Activated CD4-positive, alpha-beta memory T cell treated with anti-CD3 and anti-CD28 coated beads, Interleukin-2, amount 10 ng/mL, durations not matched to agents 7 days and 5 days (primary cell): ENCODE results near the gene TAF12. TPM values are rescaled to one million over a fixed set of nuclear protein-coding genes. Genes with fewer than 3 reads are reported as not detected.
"Not testable (repeated sequence)": the region's sequence is repeated elsewhere in the genome, so short reads cannot be mapped to it uniquely, and the experiment has no call there.

Experiments
- CTCF ChIA-PET: fragments of 350-600 bp; sonication (Branson Sonifier 250); formaldehyde crosslinking; loops from one replicate; lab custom pipeline; 2021; ENCODE audit warnings: antibody characterized with exemption, inconsistent platforms; lab: Charles Lee
- POLR2A ChIA-PET: fragments of 350-600 bp; sonication (Branson Sonifier 250); formaldehyde crosslinking; loops from one replicate; lab custom pipeline; 2021; ENCODE audit warnings: antibody characterized with exemption; lab: Charles Lee
- DNase-seq: peaks from one replicate; pipeline ENCODE4 v3.0.0-alpha.2; 2020
- H3K27ac Mint-ChIP-seq: one replicate; pipeline ENCODE4 v1.8.0; 2021; ENCODE audit warnings: mild to moderate bottlenecking, mixed read lengths
- H3K27me3 Mint-ChIP-seq: one replicate; pipeline ENCODE4 v1.8.0; 2021; ENCODE audit warnings: mixed read lengths
- H3K36me3 Mint-ChIP-seq: one replicate; pipeline ENCODE4 v1.8.0; 2021; ENCODE audit warnings: low read depth, mixed read lengths
- H3K4me1 Mint-ChIP-seq: one replicate; pipeline ENCODE4 v1.8.0; 2021; ENCODE audit warnings: mixed read lengths
- H3K4me3 Mint-ChIP-seq: one replicate; pipeline ENCODE4 v1.8.0; 2021; ENCODE audit warnings: mild to moderate bottlenecking, mixed read lengths
- H3K9me3 Mint-ChIP-seq: one replicate; pipeline ENCODE4 v1.8.0; 2021; ENCODE audit warnings: mixed read lengths
- total RNA-seq, 2 experiments: library from RNA; stranded (reverse); gene quantifications; one replicate each; pipeline ENCODE4 v1.2.3, GENCODE V29; 2021

The TAF12 gene
- total RNA-seq, 2 experiments from 2014 or later: 33.8 to 34.0 TPM

DNA sequence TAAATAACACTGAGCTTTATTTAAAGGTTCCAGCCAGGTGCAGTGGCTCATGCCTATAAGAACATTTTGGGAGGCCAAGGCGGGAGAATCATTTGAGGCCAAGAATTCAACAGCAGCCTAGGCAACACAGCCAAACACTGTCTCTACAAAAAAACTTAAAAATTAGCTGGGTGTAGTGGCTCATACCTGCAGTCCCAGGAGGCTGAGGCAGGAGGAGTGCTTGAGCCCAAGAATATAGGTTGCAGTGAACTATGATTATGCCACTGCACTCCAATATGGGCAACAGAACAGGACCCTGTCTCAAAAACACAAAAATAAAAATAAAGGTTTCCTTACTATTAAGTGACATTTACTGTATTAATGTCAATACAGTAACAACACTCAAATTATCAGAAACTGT lies 2.1 kb downstream of the TAF12 start:
- Mint-ChIP-seq H3K9me3 (no peaks in the 10 kb centered on the region), H3K27ac (no peak overlapping the region), H3K27me3 (no peaks in the 10 kb centered on the region), H3K4me1 (peaks cover 41% of the 10 kb centered on the region), H3K4me3 (peak overlapping the region; percentile 96), H3K36me3 (peaks cover 9% of the 10 kb centered on the region)
- DNase-seq: peak; percentile 48
- POLR2A ChIA-PET: interaction anchor here (0.6 to 11.9 kb wide), 9 partner anchors 8 to 1326 kb away, joined by 3 to 441 read pairs (median 5); partner anchors contain the start of genes GMEB1, RNU11 and YTHDF2
- CTCF ChIA-PET: interaction anchor here (0.8 to 4.6 kb wide), 15 partner anchors 14 to 562 kb away, joined by 3 to 73 read pairs (median 4); partner anchors contain the start of gene YTHDF2

- DNase-seq: no peak
- Mint-ChIP-seq H3K4me3 (no peak overlapping the region), H3K36me3 (peaks cover 5% of the 10 kb centered on the region), H3K27me3 (no peaks in the 10 kb centered on the region), H3K9me3 (no peaks in the 10 kb centered on the region), H3K4me1 (peaks cover 5% of the 10 kb centered on the region), H3K27ac (no peak overlapping the region)
- ChIA-PET POLR2A (interaction anchor here (1.2 kb wide), 1 partner anchor 15 kb away, joined by 3 read pairs; the partner anchor contains the start of gene RNU11), CTCF (no interaction called here)
These were observed 10.3 kb downstream of the TAF12 start for GRCh38 chr1:28632560-28632959.

DNA sequence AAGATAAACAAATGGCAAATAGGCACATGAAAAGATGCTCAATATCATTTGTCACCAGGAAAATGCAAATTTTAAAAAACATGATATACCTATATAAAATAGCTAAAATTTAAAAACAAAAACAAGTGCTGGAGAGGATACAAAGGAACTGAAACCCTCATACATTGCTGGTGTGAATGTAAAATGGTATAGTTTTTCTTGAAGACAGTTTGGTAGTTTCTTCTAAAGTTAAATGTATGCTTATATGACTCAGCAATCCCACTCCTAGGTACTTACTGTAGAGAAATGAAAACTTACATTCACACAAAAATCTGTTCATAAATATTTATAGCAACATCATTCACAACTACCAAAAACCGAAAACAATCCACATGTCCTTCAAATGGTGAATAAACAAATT lies 11.2 kb downstream of the TAF12 start:
- Mint-ChIP-seq H3K27me3 (no peaks in the 10 kb centered on the region), H3K27ac (no peak overlapping the region), H3K4me3 (no peak overlapping the region), H3K4me1 (peaks cover 5% of the 10 kb centered on the region), H3K36me3 (peaks cover 5% of the 10 kb centered on the region), H3K9me3 (no peaks in the 10 kb centered on the region)
- ChIA-PET CTCF (no interaction called here), POLR2A (interaction anchor here (1.3 kb wide), 1 partner anchor 9 kb away, joined by 3 read pairs; no protein-coding TSS in a partner anchor)
- DNase-seq: no peak

DNA sequence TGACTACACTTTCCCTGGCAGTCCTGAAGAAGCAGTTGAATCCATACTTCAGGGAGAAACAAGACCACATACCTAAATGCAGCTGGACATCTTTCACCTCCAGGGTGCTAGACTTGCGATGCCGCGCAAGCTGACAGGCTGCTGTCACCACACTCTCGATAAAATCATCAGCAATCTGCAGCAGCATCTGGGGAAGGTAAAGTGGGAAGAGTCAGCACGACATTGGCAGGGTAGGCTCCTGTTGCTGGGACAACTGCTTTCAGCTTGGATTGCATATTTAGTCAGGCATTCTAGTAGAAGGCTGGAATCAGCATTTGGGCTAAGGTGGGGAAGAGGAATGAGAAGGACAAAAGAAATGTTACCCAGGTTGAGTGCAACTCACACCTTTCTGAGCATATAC lies 29.7 kb downstream of the TAF12 start:
- no peak overlapping the region for H3K4me3 Mint-ChIP-seq
- H3K4me1 Mint-ChIP-seq: no peaks in the 10 kb centered on the region
- H3K36me3 Mint-ChIP-seq: peaks cover 40% of the 10 kb centered on the region
- CTCF ChIA-PET: no interaction called here
- POLR2A ChIA-PET: interaction anchor here (1.9 kb wide), 1 partner anchor 32 kb away, joined by 4 read pairs; no protein-coding TSS in a partner anchor
- no peaks in the 10 kb centered on the region for H3K9me3 Mint-ChIP-seq
- H3K27me3 Mint-ChIP-seq: no peaks in the 10 kb centered on the region
- no peak for DNase-seq
- H3K27ac Mint-ChIP-seq: no peak overlapping the region

DNA sequence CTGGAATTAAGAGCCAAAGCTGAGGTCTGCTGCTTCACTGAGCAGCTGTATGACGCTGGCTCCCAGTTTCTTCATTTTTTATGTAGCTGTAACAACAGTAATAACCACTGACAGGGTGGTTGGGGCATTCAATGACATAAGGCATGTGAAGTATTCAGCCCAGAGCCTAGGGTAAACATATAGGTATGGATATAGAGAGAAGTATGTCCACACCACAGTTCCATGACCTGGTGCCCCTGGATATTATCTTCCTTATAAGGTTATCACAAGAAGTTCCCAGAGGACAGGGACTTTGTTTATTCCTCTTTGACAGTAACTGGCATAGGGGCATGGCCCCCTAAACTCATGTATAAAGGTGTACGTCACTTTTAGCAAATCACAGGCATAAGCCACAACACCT lies 36.1 kb downstream of the TAF12 start:
- Mint-ChIP-seq H3K27ac (no peak overlapping the region), H3K36me3 (peaks cover 34% of the 10 kb centered on the region), H3K27me3 (no peaks in the 10 kb centered on the region), H3K4me1 (peaks cover 11% of the 10 kb centered on the region), H3K4me3 (no peak overlapping the region), H3K9me3 (no peaks in the 10 kb centered on the region)
- ChIA-PET POLR2A (interaction anchor here (0.9 to 7.9 kb wide), 2 partner anchors 25 to 36 kb away, joined by 3 to 51 read pairs; partner anchors contain the start of gene TAF12), CTCF (interaction anchor here (2.0 kb wide), 1 partner anchor 26 kb away, joined by 4 read pairs; no protein-coding TSS in a partner anchor)
- no peak for DNase-seq

GRCh38 chr1:28604962-28605361 lies 37.9 kb downstream of the TAF12 start:
- peaks cover 29% of the 10 kb centered on the region for H3K36me3 Mint-ChIP-seq
- no peaks in the 10 kb centered on the region for H3K27me3 Mint-ChIP-seq
- ChIA-PET CTCF (interaction anchor here (1.1 to 2.0 kb wide), 3 partner anchors 11 to 273 kb away, joined by 3 to 4 read pairs (median 4); no protein-coding TSS in a partner anchor), POLR2A (interaction anchor here (1.8 to 7.9 kb wide), 2 partner anchors 23 to 44 kb away, joined by 4 to 51 read pairs; partner anchors contain the start of gene RNU11)
- H3K9me3 Mint-ChIP-seq: no peaks in the 10 kb centered on the region
- H3K27ac Mint-ChIP-seq: no peak overlapping the region
- H3K4me1 Mint-ChIP-seq: peaks cover 14% of the 10 kb centered on the region
- DNase-seq: no peak
- H3K4me3 Mint-ChIP-seq: no peak overlapping the region

- Mint-ChIP-seq H3K9me3 (no peaks in the 10 kb centered on the region), H3K27ac (no peak overlapping the region), H3K36me3 (peaks cover 25% of the 10 kb centered on the region), H3K4me1 (peaks cover 17% of the 10 kb centered on the region), H3K4me3 (no peak overlapping the region), H3K27me3 (no peaks in the 10 kb centered on the region)
- no peak for DNase-seq
- POLR2A ChIA-PET: interaction anchor here (1.8 to 7.9 kb wide), 2 partner anchors 22 to 44 kb away, joined by 4 to 51 read pairs; partner anchors contain the start of gene RNU11
- CTCF ChIA-PET: interaction anchor here (0.9 to 2.4 kb wide), 4 partner anchors 11 to 274 kb away, joined by 3 to 15 read pairs (median 4); no protein-coding TSS in a partner anchor
These were observed 38.5 kb downstream of the TAF12 start for GRCh38 chr1:28604411-28604810.

GRCh38 chr1:28602536-28603439 lies 40.1 kb downstream of the TAF12 start:
- ChIA-PET CTCF (interaction anchor here (0.6 to 2.9 kb wide), 10 partner anchors 17 to 245 kb away, joined by 3 to 15 read pairs (median 4); partner anchors contain the start of gene TAF12), POLR2A (interaction anchor here (1.6 to 7.9 kb wide), 2 partner anchors 21 to 93 kb away, joined by 3 to 51 read pairs; no protein-coding TSS in a partner anchor)
- Mint-ChIP-seq H3K4me1 (peaks cover 21% of the 10 kb centered on the region), H3K4me3 (no peak overlapping the region), H3K36me3 (peaks cover 25% of the 10 kb centered on the region), H3K27ac (no peak overlapping the region), H3K27me3 (no peaks in the 10 kb centered on the region), H3K9me3 (no peaks in the 10 kb centered on the region)
- DNase-seq: peak; percentile 25

GRCh38 chr1:28601696-28602095 lies 41.2 kb downstream of the TAF12 start:
- Mint-ChIP-seq H3K9me3 (no peaks in the 10 kb centered on the region), H3K36me3 (peaks cover 25% of the 10 kb centered on the region), H3K27ac (no peak overlapping the region), H3K4me3 (no peak overlapping the region), H3K27me3 (no peaks in the 10 kb centered on the region), H3K4me1 (peaks cover 21% of the 10 kb centered on the region)
- peak; percentile 19 for DNase-seq
- POLR2A ChIA-PET: interaction anchor here (7.9 kb wide), 1 partner anchor 20 kb away, joined by 51 read pairs; no protein-coding TSS in a partner anchor
- CTCF ChIA-PET: interaction anchor here (0.7 to 2.9 kb wide), 4 partner anchors 85 to 353 kb away, joined by 3 to 12 read pairs (median 3); no protein-coding TSS in a partner anchor

DNA sequence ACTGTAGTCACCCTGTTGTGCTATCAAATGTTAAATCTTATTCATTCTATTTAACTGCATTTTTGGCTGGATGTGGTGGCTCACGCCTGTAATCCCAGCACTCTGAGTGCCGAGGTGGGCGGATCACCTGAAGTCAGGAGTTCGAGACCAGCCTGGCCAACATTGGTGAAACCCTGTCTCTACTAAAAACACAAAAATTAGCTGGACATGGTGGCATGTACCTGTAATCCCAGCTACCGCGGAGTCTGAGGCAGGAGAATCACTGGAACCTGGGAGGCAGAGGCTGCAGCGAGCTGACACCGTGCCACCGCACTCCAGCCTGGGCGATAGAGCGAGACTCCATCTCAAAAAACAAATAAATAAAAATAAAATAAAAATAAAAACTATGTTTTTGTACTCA lies 46.6 kb downstream of the TAF12 start:
- H3K4me1 Mint-ChIP-seq: peaks cover 15% of the 10 kb centered on the region
- CTCF ChIA-PET: not testable (repeated sequence)

DNA sequence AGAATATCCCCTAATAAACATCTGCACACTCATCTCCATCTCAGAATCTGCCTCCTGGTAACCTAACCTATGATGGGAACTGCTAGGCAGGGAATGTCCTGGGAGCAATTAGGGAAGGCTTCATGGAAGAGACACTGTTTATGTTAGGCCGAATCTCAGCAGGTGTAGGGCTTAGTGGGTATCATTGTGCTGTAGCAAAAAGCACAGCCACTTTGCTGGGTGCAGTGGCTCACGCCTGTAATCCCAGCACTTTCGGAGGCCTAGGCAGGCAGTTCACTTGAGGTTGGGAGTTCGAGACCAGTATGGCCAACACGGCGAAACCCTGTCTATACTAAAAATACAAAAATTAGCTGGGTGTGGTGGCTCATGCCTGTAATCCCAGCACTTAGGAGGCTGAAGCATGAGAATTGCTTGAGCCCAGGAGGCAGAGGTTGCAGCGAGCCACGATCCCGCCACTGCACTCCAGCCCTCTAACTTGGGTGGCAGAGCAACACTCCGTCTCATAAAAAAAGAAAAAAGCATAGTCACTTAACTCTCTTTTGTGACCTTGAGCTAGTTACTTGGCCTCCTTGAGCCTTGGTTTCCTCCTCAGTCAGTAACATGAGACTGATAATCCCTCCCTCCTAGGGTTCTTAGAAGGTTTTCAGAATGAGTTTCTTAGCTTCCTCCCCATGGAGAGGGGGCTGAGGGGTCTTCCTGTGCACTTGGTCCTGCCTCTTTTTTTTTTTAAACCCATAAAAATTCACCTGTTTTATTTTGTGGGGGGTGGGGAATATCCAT lies 47.3 kb downstream of the TAF12 start:
- DNase-seq: no peak
- H3K27ac Mint-ChIP-seq: no peak overlapping the region
- H3K27me3 Mint-ChIP-seq: peaks cover 9% of the 10 kb centered on the region
- H3K4me1 Mint-ChIP-seq: peaks cover 15% of the 10 kb centered on the region
- CTCF ChIA-PET: no interaction called here
- H3K36me3 Mint-ChIP-seq: peaks cover 6% of the 10 kb centered on the region
- no peaks in the 10 kb centered on the region for H3K9me3 Mint-ChIP-seq
- no peak overlapping the region for H3K4me3 Mint-ChIP-seq
- POLR2A ChIA-PET: interaction anchor here (0.6 to 1.3 kb wide), 3 partner anchors 14 to 53 kb away, joined by 3 to 6 read pairs (median 3); no protein-coding TSS in a partner anchor

More for the DNA sequence above, 46.6 kb downstream of the TAF12 start:
- DNase-seq, H3K36me3 Mint-ChIP-seq, H3K4me3 Mint-ChIP-seq, H3K27me3 Mint-ChIP-seq, H3K9me3 Mint-ChIP-seq, H3K27ac Mint-ChIP-seq: not testable (repeated sequence)
- POLR2A ChIA-PET: interaction anchor here (1.2 to 1.3 kb wide), 2 partner anchors 15 to 53 kb away, joined by 3 to 6 read pairs; no protein-coding TSS in a partner anchor
